ENCODE measurements around the gene FOXI3.
"Not testable (repeated sequence)": the region's sequence is repeated elsewhere in the genome, so short reads cannot be mapped to it uniquely, and the experiment has no call there.

Gene FOXI3

GRCh38 chr2:88443353-88443938, 9.0 kb downstream of the FOXI3 start:
- H3K4me3 ChIP-seq (ENCODE audit: low read length) = no peak overlapping the region
- DNase-seq (ENCODE audit: low read depth, low spot score) = no peak

GRCh38 chr2:88442473-88442872, 10.0 kb downstream of the FOXI3 start:
- H3K4me3 ChIP-seq (ENCODE audit: low read length) = no peak overlapping the region
- no peak for DNase-seq (ENCODE audit: low read depth, low spot score)

GRCh38 chr2:88442061-88442460, 10.4 kb downstream of the FOXI3 start:
- no peak overlapping the region for H3K4me3 ChIP-seq (ENCODE audit: low read length)
- DNase-seq (ENCODE audit: low read depth, low spot score) = no peak

DNA sequence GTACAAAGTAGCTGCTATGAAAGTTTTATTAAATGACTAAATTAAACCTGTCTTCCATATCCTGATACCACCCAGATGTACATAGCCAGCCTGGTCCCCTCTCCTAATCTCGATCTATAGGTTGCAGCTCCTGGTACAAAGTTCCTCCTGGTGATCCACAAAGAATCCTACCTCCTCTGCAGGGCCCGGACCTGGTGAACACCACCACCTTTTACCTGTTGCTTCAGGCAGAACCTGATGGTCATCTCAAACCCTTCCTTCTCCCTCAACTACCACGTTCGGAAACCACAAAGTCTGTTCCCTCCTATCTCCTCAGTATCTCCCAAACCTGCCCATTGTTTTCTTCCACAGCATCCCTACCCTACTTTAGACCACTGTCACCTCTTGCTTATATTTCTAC, 15.5 kb downstream of the FOXI3 start:
- DNase-seq (ENCODE audit: low read depth, low spot score) = no peak
- H3K4me3 ChIP-seq (ENCODE audit: low read length) = no peak overlapping the region

DNA sequence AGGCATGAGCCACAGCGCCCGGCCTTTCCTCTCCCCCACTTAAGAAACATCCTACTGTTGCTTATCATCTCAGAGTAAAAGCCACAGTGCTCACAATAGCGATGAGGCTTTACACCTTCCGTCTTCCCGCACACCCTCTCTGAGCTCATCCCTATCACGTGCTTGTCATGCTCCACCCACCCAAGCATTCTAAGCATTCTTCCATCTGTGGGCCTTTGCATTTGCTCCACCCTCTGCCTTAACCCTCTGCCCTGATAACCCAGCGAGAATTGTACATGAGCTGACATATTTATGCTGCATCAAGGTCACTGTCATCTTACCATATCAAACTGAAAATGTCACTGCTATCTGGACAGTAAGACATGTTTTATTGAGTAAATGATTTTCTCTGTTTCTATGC, 22.6 kb downstream of the FOXI3 start:
- DNase-seq (ENCODE audit: low read depth, low spot score) = no peak
- H3K4me3 ChIP-seq (ENCODE audit: low read length) = no peak overlapping the region

DNA sequence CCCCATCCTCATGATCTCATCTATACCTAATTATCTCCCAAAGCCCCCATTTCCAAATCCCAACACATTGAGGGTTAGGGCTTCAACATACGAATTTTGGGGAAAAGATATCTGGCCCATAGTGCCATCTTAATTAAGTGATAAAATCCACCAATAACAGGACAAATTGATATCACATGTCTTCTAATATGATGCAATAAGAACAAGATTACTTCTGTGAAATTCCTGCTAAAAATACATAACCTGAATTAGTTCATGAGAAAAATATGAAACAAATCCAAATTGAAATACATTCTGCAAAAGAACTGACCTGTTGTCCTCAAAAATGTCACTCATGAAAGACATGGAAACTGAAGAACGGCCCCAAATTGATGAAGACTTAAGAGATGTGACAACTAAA, 28.8 kb downstream of the FOXI3 start:
- H3K4me3 ChIP-seq (ENCODE audit: low read length) = no peak overlapping the region
- no peak for DNase-seq (ENCODE audit: low read depth, low spot score)

DNA sequence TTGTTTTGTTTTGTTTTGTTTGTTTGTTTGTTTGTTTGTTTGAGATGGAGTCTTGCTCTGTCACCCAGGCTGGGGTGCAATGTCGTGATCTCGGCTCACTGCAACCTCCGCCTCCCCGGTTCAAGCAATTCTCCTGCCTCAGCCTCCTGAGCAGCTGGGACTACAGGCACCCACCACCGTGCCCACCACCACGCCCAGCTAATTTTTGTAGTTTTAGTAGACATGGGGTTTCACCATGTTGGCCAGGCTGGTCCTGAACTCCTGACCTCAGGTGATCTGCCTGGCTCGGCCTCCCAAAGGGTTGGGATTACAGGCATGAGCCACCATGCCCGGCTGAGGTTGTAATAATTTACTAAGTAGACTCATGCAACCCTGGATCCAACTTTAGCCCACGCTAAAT, 33.4 kb downstream of the FOXI3 start:
- H3K4me3 ChIP-seq (ENCODE audit: low read length) = not testable (repeated sequence)

DNA sequence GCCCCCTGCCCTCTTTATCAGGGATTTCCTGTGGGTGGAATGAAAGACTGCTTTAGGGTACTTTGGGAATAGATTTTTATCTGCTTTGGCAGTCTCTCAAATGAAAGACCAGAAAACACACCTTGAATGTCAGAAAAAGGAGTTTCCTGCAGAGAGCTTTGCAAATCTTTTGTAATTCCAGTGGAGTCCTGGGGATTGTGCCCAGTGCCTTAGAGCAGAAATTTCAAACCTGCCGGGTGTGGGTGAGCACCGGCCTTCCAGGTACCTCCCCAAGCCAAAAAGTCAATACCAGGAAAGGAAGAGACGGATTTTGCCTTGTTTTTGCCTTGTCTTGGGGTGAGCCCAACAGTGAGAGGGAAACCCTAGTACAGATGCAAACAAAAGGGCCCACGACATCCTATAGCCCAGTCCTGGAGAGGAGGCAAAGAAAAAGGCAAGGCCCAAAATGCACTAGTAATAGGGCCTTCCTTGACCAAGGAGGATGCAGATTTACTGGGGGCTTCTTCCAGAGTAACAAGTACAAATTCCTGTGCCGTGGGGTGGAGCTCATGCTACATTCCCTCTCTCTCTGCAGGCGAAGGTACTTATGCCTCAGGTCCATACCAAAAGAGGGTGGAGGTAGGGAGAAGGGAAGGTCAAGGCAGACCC, 36.4 kb downstream of the FOXI3 start:
- no peak overlapping the region for H3K4me3 ChIP-seq (ENCODE audit: low read length)
- no peak for DNase-seq (ENCODE audit: low read depth, low spot score)

More for the DNA sequence above, 33.4 kb downstream of the FOXI3 start:
- DNase-seq (ENCODE audit: low read depth, low spot score) = not testable (repeated sequence)

- not testable (repeated sequence) for DNase-seq (ENCODE audit: low read depth, low spot score); H3K4me3 ChIP-seq (ENCODE audit: low read length)
These were observed 43.6 kb downstream of the FOXI3 start for GRCh38 chr2:88408870-88409269.

DNA sequence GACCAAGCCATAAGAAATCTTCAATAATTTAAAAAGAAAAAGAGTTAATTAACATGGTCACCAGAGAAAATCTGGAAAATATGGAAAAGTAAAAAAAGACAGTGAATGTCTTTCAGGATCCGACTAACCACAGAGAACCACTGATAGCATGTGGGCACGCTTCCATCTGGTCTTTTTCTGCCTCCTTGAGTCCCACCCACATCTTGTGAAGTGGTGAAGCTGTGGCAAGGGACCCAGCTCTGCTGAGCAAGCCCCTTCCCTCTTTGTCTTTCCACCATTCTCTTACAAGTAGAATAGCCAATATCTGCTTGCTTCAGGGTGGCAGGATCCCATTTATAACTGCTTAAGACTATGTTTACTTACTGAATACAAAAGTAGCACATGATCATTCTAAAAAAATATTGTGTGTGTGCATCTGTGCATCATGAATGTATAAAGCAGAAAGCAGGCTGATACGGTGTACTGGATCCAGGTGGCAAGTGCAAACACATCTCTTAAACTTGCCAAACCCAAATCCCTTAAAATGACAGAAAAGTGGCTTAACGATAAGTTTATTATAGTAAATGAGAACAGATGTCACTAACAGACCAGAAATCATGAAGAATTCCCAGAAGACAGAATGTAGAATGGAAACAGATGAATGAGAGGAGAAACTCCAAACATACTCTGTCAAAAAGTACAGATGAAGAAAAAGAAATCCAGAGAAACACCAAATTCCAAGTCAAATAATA, 52.3 kb downstream of the FOXI3 start:
- no peak for DNase-seq (ENCODE audit: low read depth, low spot score)

GRCh38 chr2:88398180-88398579, 54.3 kb downstream of the FOXI3 start:
- H3K4me3 ChIP-seq (ENCODE audit: low read length) = no peak overlapping the region
- no peak for DNase-seq (ENCODE audit: low read depth, low spot score)

More for the DNA sequence above, 52.3 kb downstream of the FOXI3 start:
- H3K4me3 ChIP-seq (ENCODE audit: low read length) = no peak overlapping the region
